Measurements from ENCODE around the gene ERG. TPM values are rescaled to one million over a fixed set of nuclear protein-coding genes. Genes with fewer than 3 reads are reported as not detected.

The ERG gene
- polyA plus RNA-seq, 1 of the 3 experiments (the other 2 are of a cell fraction), result not detected

DNA sequence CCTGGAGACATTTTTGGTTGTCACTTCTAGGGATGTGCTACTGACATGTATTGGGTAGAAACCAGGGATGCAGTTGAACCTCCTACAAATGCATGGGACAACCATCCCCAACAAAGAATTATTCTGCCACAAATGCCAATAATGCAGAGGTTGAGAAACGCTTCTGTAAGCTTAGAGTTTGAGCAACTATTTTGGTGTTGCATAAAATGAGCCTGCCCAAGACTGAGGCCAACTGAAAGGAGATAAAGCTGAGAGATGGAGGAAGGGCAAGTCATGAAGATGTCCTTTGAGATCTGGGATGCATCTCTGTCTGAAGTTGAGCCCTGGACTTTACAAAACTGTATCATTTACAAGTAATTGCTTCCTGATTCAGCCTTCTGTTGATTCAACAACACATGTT lies 134.6 kb downstream of the ERG start:
- Histone ChIP-seq H2AFZ (ENCODE audit: low read depth) (no peak overlapping the region), H3K4me2 (no peak overlapping the region), H4K20me1 (ENCODE audit: insufficient read depth) (no peaks in the 10 kb centered on the region), H3K4me1 (ENCODE audit: control insufficient read depth in 1 of 2, insufficient read depth in 2 of 2, low read depth in 1 of 2, low read length in 1 of 2) (no peaks in the 10 kb centered on the region; a peak in 1 of 4 replicates), H3K9me3 (no peaks in the 10 kb centered on the region), H3K27ac (ENCODE audit: low read depth in 2 of 2, low read length in 1 of 2) (no peak overlapping the region), H3K27me3 (ENCODE audit: insufficient read depth) (no peaks in the 10 kb centered on the region), H3K9ac (no peak overlapping the region), H3F3A (replicated peaks; ENCODE audit: insufficient read depth) (no peaks in the 10 kb centered on the region), H3K9me2 (no peaks in the 10 kb centered on the region), H3K79me2 (ENCODE audit: insufficient read depth) (no peaks in the 10 kb centered on the region), H3K4me3 (ENCODE audit: low read depth in 2 of 2, low read length in 1 of 2) (no peak overlapping the region), H3K36me3 (replicated peaks in 1 of 2; ENCODE audit: control insufficient read depth in 1 of 2, insufficient read depth in 2 of 2, low read length in 1 of 2) (no peaks in the 10 kb centered on the region)
- ChIA-PET POLR2A (no interaction called here), CTCF (no interaction called here)
- WGBS (ENCODE audit: low lambda C conversion rate), result 10% methylated on average over 1 of the region's 1 CpG
- TF ChIP-seq FOXJ3 (CRISPR knock-in tag; IDR thresholded peaks at IDR 0.05), result no peak
- TF ChIP-seq TEAD4 (IDR thresholded peaks at IDR 0.05; ENCODE audit: borderline replicate concordance, insufficient read depth), result no peak
- TF ChIP-seq, protein P1, sequence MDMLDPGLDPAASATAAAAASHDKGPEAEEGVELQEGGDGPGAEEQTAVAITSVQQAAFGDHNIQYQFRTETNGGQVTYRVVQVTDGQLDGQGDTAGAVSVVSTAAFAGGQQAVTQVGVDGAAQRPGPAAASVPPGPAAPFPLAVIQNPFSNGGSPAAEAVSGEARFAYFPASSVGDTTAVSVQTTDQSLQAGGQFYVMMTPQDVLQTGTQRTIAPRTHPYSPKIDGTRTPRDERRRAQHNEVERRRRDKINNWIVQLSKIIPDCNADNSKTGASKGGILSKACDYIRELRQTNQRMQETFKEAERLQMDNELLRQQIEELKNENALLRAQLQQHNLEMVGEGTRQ (IDR thresholded peaks at IDR 0.05; ENCODE audit: borderline replicate concordance, low read depth, low read length), result no peak
- DNase-seq, result no peak

DNA sequence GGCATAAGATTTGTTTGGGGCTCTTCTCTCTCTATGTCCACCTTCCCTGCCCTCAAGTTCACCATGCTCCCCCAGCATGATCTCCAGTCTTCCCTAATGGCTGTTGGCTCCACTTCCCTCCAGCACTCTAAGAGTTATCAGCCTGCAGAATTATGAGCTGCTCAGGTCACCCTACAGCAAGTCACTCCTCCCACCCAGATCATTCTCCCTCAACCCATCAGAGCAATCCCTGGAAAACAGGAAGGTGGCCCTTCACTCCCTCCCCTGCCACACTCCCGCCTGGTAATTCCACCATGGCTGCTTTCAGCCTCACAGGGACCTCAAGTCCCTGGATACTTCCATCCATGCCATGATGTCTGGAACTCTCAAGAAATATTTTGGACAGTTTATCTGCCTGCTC lies 137.0 kb downstream of the ERG start:
- CTCF ChIA-PET, result no interaction called here
- DNase-seq, result no peak
- no peaks in the 10 kb centered on the region for H4K20me1 ChIP-seq (ENCODE audit: insufficient read depth)

DNA sequence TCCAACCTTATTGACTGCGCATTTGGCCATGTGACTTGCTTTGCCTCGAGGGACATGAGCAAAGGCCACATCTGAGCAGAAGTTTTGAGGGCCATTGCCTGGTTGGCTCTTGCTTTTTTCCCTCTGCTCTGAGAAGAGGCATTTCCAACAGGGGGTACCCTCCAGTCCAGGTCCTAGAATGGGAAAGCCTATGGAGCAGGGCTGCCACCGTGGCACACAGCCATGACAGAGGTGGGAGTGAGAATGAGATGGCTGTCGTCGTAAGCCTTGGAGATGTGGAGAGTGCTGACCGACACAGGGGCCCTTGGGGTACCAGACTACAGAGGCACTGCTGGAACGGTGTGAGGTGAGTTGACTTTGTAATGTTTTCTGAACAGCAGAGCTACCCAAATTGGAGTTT lies 138.4 kb downstream of the ERG start:
- POLR2A ChIA-PET, result no interaction called here
- no peak overlapping the region for H3K9ac ChIP-seq
- H3K4me2 ChIP-seq, result no peak overlapping the region
- DNase-seq, result no peak
- CTCF ChIA-PET, result no interaction called here
- H3K79me2 ChIP-seq (ENCODE audit: insufficient read depth), result no peaks in the 10 kb centered on the region
- H3F3A ChIP-seq (replicated peaks; ENCODE audit: insufficient read depth), result no peaks in the 10 kb centered on the region
- H3K27me3 ChIP-seq (ENCODE audit: insufficient read depth), result no peaks in the 10 kb centered on the region
- no peaks in the 10 kb centered on the region for H3K36me3 ChIP-seq (replicated peaks in 1 of 2; ENCODE audit: control insufficient read depth in 1 of 2, insufficient read depth in 2 of 2, low read length in 1 of 2)
- no peaks in the 10 kb centered on the region for H4K20me1 ChIP-seq (ENCODE audit: insufficient read depth)
- TF ChIP-seq RXRA (IDR thresholded peaks at IDR 0.05; ENCODE audit: borderline replicate concordance, low read depth) (no peak), SMC3 (IDR thresholded peaks at IDR 0.05; ENCODE audit: low read depth, low read length) (no peak), YY1 (IDR thresholded peaks at IDR 0.05; ENCODE audit: low read depth) (no peak), RFX5 (IDR thresholded peaks at IDR 0.05; ENCODE audit: low read length) (no peak)
- WGBS (ENCODE audit: low lambda C conversion rate), result 38% methylated on average over 7 of the region's 7 CpGs
- no peak overlapping the region for H3K4me3 ChIP-seq (ENCODE audit: low read depth in 2 of 2, low read length in 1 of 2)
- H2AFZ ChIP-seq (ENCODE audit: low read depth), result no peak overlapping the region
- no peak overlapping the region for H3K27ac ChIP-seq (ENCODE audit: low read depth in 2 of 2, low read length in 1 of 2)
- H3K4me1 ChIP-seq (ENCODE audit: control insufficient read depth in 1 of 2, insufficient read depth in 2 of 2, low read depth in 1 of 2, low read length in 1 of 2), result no peaks in the 10 kb centered on the region
- H3K9me2 ChIP-seq, result no peaks in the 10 kb centered on the region
- H3K9me3 ChIP-seq, result no peaks in the 10 kb centered on the region

More for the DNA sequence above, 137.0 kb downstream of the ERG start:
- Histone ChIP-seq H3F3A (replicated peaks; ENCODE audit: insufficient read depth) (no peaks in the 10 kb centered on the region), H2AFZ (ENCODE audit: low read depth) (no peak overlapping the region), H3K36me3 (replicated peaks in 1 of 2; ENCODE audit: control insufficient read depth in 1 of 2, insufficient read depth in 2 of 2, low read length in 1 of 2) (no peaks in the 10 kb centered on the region), H3K27me3 (ENCODE audit: insufficient read depth) (no peaks in the 10 kb centered on the region), H3K79me2 (ENCODE audit: insufficient read depth) (no peaks in the 10 kb centered on the region), H3K4me3 (ENCODE audit: low read depth in 2 of 2, low read length in 1 of 2) (no peak overlapping the region), H3K9ac (no peak overlapping the region), H3K9me2 (no peaks in the 10 kb centered on the region), H3K4me1 (ENCODE audit: control insufficient read depth in 1 of 2, insufficient read depth in 2 of 2, low read depth in 1 of 2, low read length in 1 of 2) (no peaks in the 10 kb centered on the region; a peak in 1 of 4 replicates), H3K4me2 (no peak overlapping the region), H3K27ac (ENCODE audit: low read depth in 2 of 2, low read length in 1 of 2) (no peak overlapping the region), H3K9me3 (no peaks in the 10 kb centered on the region)
- WGBS (ENCODE audit: low lambda C conversion rate), result 20% methylated on average over 1 of the region's 1 CpG
- POLR2A ChIA-PET, result no interaction called here
- TF ChIP-seq FOXM1 (IDR thresholded peaks at IDR 0.05; ENCODE audit: low read depth) (no peak), GATA2 (CRISPR knock-in tag; IDR thresholded peaks at IDR 0.05) (no peak)
